DND-41 (cell line): ENCODE results near the gene TIMM23.
"Not testable (repeated sequence)": the region's sequence is repeated elsewhere in the genome, so short reads cannot be mapped to it uniquely, and the experiment has no call there.

Source experiments
- EZH2 ChIP-seq: IDR thresholded peaks from 3 replicates; pipeline ENCODE4 v1.6.1; 2012; ENCODE audit warnings: borderline replicate concordance, low read depth, mild to moderate bottlenecking, moderate library complexity, low read length, inconsistent platforms; ENCODE audit not compliant: severe bottlenecking
- TF ChIP-seq, protein P1 (sequence below): IDR thresholded peaks from 2 replicates; pipeline ENCODE4 v1.5.1; 2012; ENCODE audit warnings: borderline replicate concordance, low read length, moderate library complexity, mild to moderate bottlenecking; ENCODE audit not compliant: poor library complexity, severe bottlenecking; ENCODE audit errors: extremely low read depth

- TF ChIP-seq, protein P1, sequence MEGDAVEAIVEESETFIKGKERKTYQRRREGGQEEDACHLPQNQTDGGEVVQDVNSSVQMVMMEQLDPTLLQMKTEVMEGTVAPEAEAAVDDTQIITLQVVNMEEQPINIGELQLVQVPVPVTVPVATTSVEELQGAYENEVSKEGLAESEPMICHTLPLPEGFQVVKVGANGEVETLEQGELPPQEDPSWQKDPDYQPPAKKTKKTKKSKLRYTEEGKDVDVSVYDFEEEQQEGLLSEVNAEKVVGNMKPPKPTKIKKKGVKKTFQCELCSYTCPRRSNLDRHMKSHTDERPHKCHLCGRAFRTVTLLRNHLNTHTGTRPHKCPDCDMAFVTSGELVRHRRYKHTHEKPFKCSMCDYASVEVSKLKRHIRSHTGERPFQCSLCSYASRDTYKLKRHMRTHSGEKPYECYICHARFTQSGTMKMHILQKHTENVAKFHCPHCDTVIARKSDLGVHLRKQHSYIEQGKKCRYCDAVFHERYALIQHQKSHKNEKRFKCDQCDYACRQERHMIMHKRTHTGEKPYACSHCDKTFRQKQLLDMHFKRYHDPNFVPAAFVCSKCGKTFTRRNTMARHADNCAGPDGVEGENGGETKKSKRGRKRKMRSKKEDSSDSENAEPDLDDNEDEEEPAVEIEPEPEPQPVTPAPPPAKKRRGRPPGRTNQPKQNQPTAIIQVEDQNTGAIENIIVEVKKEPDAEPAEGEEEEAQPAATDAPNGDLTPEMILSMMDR = not testable (repeated sequence)
- not testable (repeated sequence) for TF ChIP-seq EZH2
Observed at GRCh38 chr10:45948801-45949200, 23.5 kb upstream of the TIMM23 start.
